OCI-LY1 (cell line): ENCODE measurements around the gene LRFN3.

Source experiments
- H2AFZ ChIP-seq: fragments of 200-600 bp; sonication (generic), shearing (Covaris generic); 2 replicates; pipeline ENCODE4 v1.6.0; 2014; ENCODE audit warnings: antibody characterized with exemption, mild to moderate bottlenecking, low read length
- H3F3A ChIP-seq: fragments of 200-600 bp; sonication (generic), shearing (Covaris generic); 2 replicates; pipeline ENCODE4 v1.6.0; 2014; ENCODE audit warnings: mild to moderate bottlenecking, antibody characterized with exemption, low read length, moderate library complexity; ENCODE audit not compliant: insufficient read depth
- H3K27ac ChIP-seq: fragments of 200-600 bp; sonication (generic); 2 replicates; pipeline ENCODE4 v1.5.1; 2014; ENCODE audit warnings: low read length, mixed run types, mild to moderate bottlenecking, low read depth; ENCODE audit not compliant: poor library complexity, severe bottlenecking
- H3K27me3 ChIP-seq: fragments of 200-600 bp; sonication (generic); 2 replicates; pipeline ENCODE4 v1.6.0; 2014; ENCODE audit warnings: antibody characterized with exemption, mild to moderate bottlenecking, low read length, moderate library complexity; ENCODE audit not compliant: insufficient read depth
- H3K36me3 ChIP-seq: fragments of 200-600 bp; sonication (generic); 2 replicates; pipeline ENCODE4 v1.6.1; 2014; ENCODE audit warnings: mild to moderate bottlenecking, antibody characterized with exemption, low read length, moderate library complexity, mixed read lengths; ENCODE audit not compliant: insufficient read depth
- H3K4me1 ChIP-seq: fragments of 200-600 bp; sonication (generic); 2 replicates; pipeline ENCODE4 v1.5.1; 2014; ENCODE audit warnings: mild to moderate bottlenecking, low read length, moderate library complexity; ENCODE audit not compliant: insufficient read depth, severe bottlenecking
- H3K4me2 ChIP-seq: fragments of 200-600 bp; sonication (generic), shearing (Covaris generic); 2 replicates; pipeline ENCODE4 v1.6.1; 2014; ENCODE audit warnings: low read length
- H3K4me3 ChIP-seq: fragments of 200-600 bp; sonication (generic); 2 replicates; pipeline ENCODE4 v1.5.1; 2014; ENCODE audit warnings: low read length, low read depth, mild to moderate bottlenecking, mixed read lengths; ENCODE audit not compliant: poor library complexity, severe bottlenecking
- H3K79me2 ChIP-seq: fragments of 200-600 bp; shearing (Covaris generic); 2 replicates; pipeline ENCODE4 v1.6.1; 2016; ENCODE audit warnings: mixed run types, low read length, mixed read lengths; ENCODE audit not compliant: insufficient read depth
- H3K9ac ChIP-seq: fragments of 200-600 bp; sonication (generic), shearing (Covaris generic); 2 replicates; pipeline ENCODE4 v1.6.1; 2014; ENCODE audit warnings: mild to moderate bottlenecking, low read length, mixed read lengths
- H3K9me2 ChIP-seq: fragments of 200-600 bp; sonication (generic), shearing (Covaris generic); 2 replicates; pipeline ENCODE4 v1.6.1; 2014; ENCODE audit warnings: low read depth, mild to moderate bottlenecking, low read length, mixed read lengths
- H3K9me3 ChIP-seq: fragments of 200-600 bp; shearing (Covaris generic); 2 replicates; pipeline ENCODE4 v1.6.1; 2014; ENCODE audit warnings: low read length, mixed read lengths
- H4K20me1 ChIP-seq: fragments of 200-600 bp; sonication (generic), shearing (Covaris generic); 2 replicates; pipeline ENCODE4 v1.6.0; 2016; ENCODE audit warnings: mild to moderate bottlenecking, low read length; ENCODE audit not compliant: insufficient read depth
- EZH2 ChIP-seq: fragments of 200-600 bp; sonication (generic), shearing (Covaris generic); IDR thresholded peaks from 2 replicates; pipeline ENCODE4 v1.8.0; 2017; ENCODE audit warnings: borderline replicate concordance, mixed run types, mild to moderate bottlenecking, antibody characterized with exemption, low read length, moderate library complexity, mixed read lengths
- TF ChIP-seq, protein P1 (sequence below): fragments of 200-600 bp; sonication (generic), shearing (Covaris generic); IDR thresholded peaks from 2 replicates; pipeline ENCODE4 v1.5.1; 2017; ENCODE audit warnings: mild to moderate bottlenecking, antibody characterized with exemption, low read length, moderate library complexity, mixed read lengths

The LRFN3 gene

GRCh38 chr19:35901854-35902661 lies 34.1 kb upstream of the LRFN3 start, which contains the start of gene HCST:
Gene HCST, plus strand, starts transcription at chr19:35902529. Its CDS starts 65 bp downstream, at chr19:35902594.
- no peak within 1 kb of the TSS for H2AFZ ChIP-seq
- H3K27me3 ChIP-seq: no peaks in the 10 kb centered on the region
- H3K79me2 ChIP-seq: 0 out of 2 replicates have a peak, but pooled peaks cover 3% of the 10 kb centered on the region
- H3K27ac ChIP-seq: peak within 1 kb of the TSS; percentile 90
- no peaks in the 10 kb centered on the region for H4K20me1 ChIP-seq
- peaks cover 39% of the 10 kb centered on the region for H3K4me1 ChIP-seq
- H3K4me3 ChIP-seq: peak within 1 kb of the TSS; percentile 76
- TF ChIP-seq, protein P1, sequence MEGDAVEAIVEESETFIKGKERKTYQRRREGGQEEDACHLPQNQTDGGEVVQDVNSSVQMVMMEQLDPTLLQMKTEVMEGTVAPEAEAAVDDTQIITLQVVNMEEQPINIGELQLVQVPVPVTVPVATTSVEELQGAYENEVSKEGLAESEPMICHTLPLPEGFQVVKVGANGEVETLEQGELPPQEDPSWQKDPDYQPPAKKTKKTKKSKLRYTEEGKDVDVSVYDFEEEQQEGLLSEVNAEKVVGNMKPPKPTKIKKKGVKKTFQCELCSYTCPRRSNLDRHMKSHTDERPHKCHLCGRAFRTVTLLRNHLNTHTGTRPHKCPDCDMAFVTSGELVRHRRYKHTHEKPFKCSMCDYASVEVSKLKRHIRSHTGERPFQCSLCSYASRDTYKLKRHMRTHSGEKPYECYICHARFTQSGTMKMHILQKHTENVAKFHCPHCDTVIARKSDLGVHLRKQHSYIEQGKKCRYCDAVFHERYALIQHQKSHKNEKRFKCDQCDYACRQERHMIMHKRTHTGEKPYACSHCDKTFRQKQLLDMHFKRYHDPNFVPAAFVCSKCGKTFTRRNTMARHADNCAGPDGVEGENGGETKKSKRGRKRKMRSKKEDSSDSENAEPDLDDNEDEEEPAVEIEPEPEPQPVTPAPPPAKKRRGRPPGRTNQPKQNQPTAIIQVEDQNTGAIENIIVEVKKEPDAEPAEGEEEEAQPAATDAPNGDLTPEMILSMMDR: no peak
- no peak for TF ChIP-seq EZH2
- no peaks in the 10 kb centered on the region for H3F3A ChIP-seq
- H3K9ac ChIP-seq: peak within 1 kb of the TSS; percentile 83
- no peaks in the 10 kb centered on the region for H3K9me3 ChIP-seq
- H3K9me2 ChIP-seq: no peaks in the 10 kb centered on the region
- peaks cover 16% of the 10 kb centered on the region for H3K36me3 ChIP-seq
- H3K4me2 ChIP-seq: peak within 1 kb of the TSS; percentile 92

DNA sequence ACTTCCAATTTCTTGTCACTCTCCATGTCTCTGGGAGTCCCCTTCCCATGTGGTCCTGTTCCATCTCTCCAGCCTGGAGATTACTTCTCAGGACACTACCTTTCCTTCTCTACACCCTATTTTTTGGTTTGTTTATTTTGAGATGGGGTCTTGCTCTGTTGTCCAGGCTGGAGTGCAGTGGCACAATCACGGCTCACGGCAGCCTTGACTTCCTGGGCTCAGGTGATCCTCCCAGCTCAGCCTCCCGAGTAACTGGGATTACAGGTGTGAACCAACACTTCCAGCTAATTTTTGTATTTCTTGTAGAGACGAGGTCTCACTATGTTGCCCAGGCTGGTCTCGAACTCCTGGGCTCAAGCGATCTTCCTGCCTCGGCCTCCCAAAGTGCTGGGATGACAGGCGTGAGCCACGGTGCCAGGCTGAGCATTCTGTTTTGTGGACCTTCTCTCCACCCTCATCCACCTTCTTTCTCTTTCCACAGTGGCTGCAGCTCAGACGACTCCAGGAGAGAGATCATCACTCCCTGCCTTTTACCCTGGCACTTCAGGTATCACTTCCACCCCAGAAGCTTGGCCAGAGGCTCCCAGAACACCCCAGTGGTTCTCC lies 33.2 kb upstream of the LRFN3 start:
- Histone ChIP-seq H3K4me1 (peaks cover 39% of the 10 kb centered on the region), H3K4me3 (peak overlapping the region; percentile 71), H4K20me1 (no peaks in the 10 kb centered on the region), H3K9me2 (no peaks in the 10 kb centered on the region), H3K9ac (peak overlapping the region; percentile 83), H2AFZ (no peak overlapping the region), H3K36me3 (peaks cover 7% of the 10 kb centered on the region; the same call in 1 of the 2 replicates), H3K27me3 (no peaks in the 10 kb centered on the region), H3K79me2 (0 out of 2 replicates have a peak, but pooled peaks cover 3% of the 10 kb centered on the region), H3K4me2 (peak overlapping the region; percentile 92), H3K27ac (peak overlapping the region; percentile 90), H3K9me3 (no peaks in the 10 kb centered on the region), H3F3A (no peaks in the 10 kb centered on the region)
- no peak for TF ChIP-seq EZH2
- TF ChIP-seq, protein P1: no peak

DNA sequence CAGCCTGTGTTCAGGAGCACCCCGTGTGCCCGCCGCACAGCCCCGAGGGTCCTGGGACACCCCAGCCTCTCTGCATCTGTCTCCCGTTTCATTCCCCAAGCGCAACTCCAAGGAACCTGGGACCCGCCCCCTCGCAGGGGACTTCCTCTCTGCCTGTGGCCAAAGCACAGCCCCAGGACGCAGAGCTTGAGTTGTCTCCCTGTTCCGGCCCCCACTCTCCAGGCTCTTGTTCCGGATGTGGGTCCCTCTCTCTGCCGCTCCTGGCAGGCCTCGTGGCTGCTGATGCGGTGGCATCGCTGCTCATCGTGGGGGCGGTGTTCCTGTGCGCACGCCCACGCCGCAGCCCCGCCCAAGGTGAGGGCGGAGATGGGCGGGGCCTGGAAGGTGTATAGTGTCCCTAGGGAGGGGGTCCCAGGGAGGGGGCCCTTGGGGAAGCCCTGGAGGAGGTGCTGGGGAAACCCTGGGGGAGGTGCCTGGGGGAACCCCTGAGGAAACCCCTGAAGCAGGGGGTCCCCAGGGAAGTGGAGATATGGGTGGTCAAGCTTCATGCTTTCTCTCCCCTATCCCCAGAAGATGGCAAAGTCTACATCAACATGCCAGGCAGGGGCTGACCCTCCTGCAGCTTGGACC lies 32.5 kb upstream of the LRFN3 start:
- H3K9me3 ChIP-seq: no peaks in the 10 kb centered on the region
- H3K4me3 ChIP-seq: peak overlapping the region; percentile 71
- H2AFZ ChIP-seq: no peak overlapping the region
- peak overlapping the region; percentile 90 for H3K27ac ChIP-seq
- H3K79me2 ChIP-seq: 0 out of 2 replicates have a peak, but pooled peaks cover 3% of the 10 kb centered on the region
- H3K9ac ChIP-seq: peak overlapping the region; percentile 83
- H3K27me3 ChIP-seq: no peaks in the 10 kb centered on the region
- no peaks in the 10 kb centered on the region for H3K36me3 ChIP-seq
- H4K20me1 ChIP-seq: no peaks in the 10 kb centered on the region
- peaks cover 34% of the 10 kb centered on the region for H3K4me1 ChIP-seq
- no peaks in the 10 kb centered on the region for H3F3A ChIP-seq
- TF ChIP-seq, protein P1: no peak
- TF ChIP-seq EZH2: no peak
- H3K4me2 ChIP-seq: peak overlapping the region; percentile 92
- H3K9me2 ChIP-seq: no peaks in the 10 kb centered on the region
